ENCODE measurements around the gene C16orf92.
"Not testable (repeated sequence)": the region's sequence is repeated elsewhere in the genome, so short reads cannot be mapped to it uniquely, and the experiment has no call there.

Gene C16orf92

DNA sequence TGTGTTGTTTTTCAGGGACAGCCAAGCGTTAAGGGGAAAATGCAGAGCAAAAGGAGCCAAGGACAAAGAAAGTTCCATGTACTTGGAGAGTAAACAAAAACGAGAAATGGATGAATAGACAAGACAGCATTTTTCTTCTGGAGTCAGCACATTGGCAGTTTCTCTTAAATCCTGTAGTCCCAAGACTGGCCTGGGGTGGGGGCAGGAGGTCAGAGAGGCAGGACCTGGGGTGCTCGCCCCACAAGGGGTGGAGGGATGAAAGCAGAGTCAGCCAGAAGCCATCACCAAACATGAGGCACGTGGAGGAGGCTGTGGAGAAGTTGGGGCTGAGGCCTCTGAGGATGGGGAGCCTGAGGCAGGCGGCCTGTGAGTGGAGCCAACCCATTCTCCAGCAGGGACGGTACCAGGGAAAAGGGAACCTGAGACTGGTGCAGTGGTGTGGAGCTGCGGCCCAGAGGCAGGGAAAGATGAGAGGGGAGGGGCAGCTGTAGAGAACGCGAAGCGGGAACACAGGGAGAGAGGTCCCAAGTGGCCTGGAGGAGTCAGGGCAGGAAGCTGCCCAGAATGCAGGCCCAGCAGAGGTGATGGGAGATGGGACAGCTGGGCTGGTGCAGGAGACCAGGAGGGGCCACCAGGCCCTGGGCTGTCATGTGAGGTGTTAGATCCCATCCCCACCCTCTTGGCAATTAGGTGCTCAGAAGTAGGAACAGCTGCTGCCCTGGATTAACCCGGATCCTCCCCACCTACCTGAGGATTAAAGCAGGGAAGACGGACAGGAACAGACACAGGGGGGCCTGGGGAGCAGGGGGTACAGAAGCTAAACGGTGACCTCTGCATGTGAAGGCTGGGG, 4.8 kb downstream of the C16orf92 start:
- no peak for DNase-seq (ENCODE audit: low read depth in 2 of 2)

- no peak for DNase-seq (ENCODE audit: low read depth in 2 of 2)
Observed at GRCh38 chr16:30028438-30029076, 5.6 kb downstream of the C16orf92 start.

GRCh38 chr16:30030011-30030685, 7.2 kb downstream of the C16orf92 start:
- DNase-seq (ENCODE audit: low read depth in 2 of 2): no peak

- no peak for DNase-seq (ENCODE audit: low read depth in 2 of 2)
Observed at GRCh38 chr16:30030841-30031413, 7.9 kb downstream of the C16orf92 start, which contains the start of gene TLCD3B. TSS of gene TLCD3B (minus strand) at chr16:30031271. CDS start at chr16:30030527, 744 bp downstream.

DNA sequence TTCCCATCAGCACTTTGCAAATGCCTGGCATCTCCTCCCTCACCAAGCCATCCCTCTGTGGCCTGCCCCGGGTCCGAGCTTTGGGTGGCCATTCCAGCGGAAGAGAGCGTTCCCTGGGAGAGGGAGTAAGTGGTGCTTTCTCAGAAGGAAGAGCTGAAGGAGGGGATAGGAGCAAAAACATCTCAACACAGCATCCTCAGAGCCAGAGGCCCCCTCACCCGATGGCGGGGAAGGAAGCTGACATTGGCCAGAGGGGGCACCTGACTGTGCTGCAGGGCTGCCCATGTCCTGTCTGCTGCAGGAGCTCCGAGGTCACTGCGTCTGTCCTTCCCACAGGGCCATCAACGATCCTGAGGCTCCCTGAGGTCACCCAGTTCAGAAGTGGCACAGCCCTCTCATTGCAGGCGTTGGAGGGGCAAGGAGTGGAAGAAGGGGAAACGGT, 8.5 kb downstream of the C16orf92 start:
- DNase-seq (ENCODE audit: low read depth in 2 of 2): no peak

GRCh38 chr16:30032083-30032819, 9.3 kb downstream of the C16orf92 start:
- DNase-seq (ENCODE audit: low read depth in 2 of 2): peak; percentile 47

DNA sequence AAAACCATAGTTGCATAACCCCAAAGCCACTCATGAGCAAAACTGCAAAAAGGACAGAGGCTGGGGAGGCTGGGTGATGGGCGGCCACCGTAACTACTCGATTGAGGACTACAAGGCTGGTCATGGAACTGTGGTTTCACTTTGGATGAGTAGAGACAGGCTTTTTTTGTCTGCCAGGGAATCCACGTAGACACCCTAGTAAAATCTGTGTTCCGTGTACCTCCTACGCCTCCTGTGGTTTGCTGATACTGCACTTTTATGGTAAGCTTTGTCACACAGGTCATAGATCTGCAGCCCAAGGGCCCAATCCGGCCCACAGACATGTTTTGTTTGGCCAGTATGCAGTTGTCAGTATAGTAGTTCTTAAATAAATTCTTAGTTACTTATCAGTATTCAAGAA, 10.3 kb downstream of the C16orf92 start:
- DNase-seq (ENCODE audit: low read depth in 2 of 2): no peak

- no peak for DNase-seq (ENCODE audit: low read depth in 2 of 2)
Observed at GRCh38 chr16:30040221-30040620, 17.2 kb downstream of the C16orf92 start.

GRCh38 chr16:30040690-30041089, 17.7 kb downstream of the C16orf92 start:
- DNase-seq (ENCODE audit: low read depth in 2 of 2): not testable (repeated sequence)

DNA sequence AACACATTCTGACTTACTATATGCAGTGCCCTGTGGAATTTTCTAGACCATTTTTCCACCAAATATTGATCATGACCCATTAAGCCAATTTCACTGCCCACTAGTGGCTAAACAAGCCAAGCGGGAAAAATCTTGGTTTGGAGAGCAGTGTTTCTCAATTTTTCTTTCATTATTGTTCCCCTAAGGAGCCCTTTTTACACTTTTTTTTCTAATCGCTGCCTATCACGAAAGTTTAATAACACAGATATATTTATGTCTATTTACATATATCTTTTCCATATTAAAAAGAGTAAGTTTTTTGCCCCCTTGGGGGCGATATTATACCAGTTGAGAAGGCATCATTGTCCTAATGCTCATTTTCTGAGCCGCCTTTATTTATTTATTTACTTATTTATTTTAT, 18.8 kb downstream of the C16orf92 start:
- no peak for DNase-seq (ENCODE audit: low read depth in 2 of 2)

- no peak for DNase-seq (ENCODE audit: low read depth in 2 of 2)
Observed at GRCh38 chr16:30046178-30046577, 23.2 kb downstream of the C16orf92 start.

DNA sequence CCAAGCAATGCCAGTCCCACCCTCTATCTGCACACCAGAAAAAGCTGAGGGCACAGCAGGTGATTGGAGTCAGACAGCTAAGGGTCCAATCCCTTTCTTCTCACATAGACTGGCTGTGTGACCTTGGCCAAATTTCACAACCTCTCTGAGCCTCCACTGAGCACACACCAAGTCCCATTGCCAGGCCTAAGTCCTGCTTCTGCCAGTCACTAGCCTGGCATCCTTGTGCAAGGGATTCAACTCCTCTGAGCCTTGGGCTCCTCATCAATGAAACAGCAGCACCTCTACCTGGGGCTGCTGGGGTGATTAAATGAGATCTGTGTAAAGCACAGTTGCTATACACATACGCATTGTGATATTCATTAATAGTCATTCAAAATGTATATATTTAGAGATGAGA, 23.6 kb downstream of the C16orf92 start:
- no peak for DNase-seq (ENCODE audit: low read depth in 2 of 2)

- no peak for DNase-seq (ENCODE audit: low read depth in 2 of 2)
Observed at GRCh38 chr16:30049871-30050270, 26.9 kb downstream of the C16orf92 start.

GRCh38 chr16:30051518-30051917, 28.5 kb downstream of the C16orf92 start:
- no peak for DNase-seq (ENCODE audit: low read depth in 2 of 2)

- DNase-seq (ENCODE audit: low read depth in 2 of 2): peak; percentile 87 to 95
Observed at GRCh38 chr16:30052671-30053372, 29.8 kb downstream of the C16orf92 start.

DNA sequence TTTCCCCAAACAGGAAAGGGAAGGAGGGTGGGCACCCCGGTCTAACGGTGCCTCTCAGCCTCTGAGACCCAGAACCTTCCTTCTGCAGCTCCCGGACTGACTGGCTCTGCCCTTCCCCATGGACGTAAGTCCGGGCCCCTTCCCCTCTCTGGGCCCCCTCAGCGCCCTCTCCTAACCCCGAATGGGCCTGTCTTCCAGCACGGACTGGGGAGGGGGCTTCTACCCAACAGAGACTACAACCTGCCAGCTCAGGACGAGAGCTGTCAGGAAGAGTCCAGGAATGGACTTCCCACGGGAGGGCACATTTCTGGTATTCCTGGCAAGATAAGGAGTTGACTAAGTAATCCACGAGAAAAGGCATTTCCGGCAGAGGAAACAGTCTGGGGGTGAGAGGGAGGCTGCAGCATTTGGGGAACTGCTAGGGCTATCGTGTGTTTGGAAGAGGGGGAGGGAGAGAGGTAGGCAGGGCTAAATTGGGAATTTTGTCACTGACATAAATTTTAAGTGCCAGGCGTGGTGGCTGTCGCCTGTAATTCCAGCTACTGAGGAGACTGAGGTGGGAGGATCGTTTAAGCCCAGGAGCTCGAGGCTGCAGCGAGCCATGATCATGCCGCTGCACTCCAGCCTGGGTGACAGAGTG, 30.5 kb downstream of the C16orf92 start:
- no peak for DNase-seq (ENCODE audit: low read depth in 2 of 2)

DNA sequence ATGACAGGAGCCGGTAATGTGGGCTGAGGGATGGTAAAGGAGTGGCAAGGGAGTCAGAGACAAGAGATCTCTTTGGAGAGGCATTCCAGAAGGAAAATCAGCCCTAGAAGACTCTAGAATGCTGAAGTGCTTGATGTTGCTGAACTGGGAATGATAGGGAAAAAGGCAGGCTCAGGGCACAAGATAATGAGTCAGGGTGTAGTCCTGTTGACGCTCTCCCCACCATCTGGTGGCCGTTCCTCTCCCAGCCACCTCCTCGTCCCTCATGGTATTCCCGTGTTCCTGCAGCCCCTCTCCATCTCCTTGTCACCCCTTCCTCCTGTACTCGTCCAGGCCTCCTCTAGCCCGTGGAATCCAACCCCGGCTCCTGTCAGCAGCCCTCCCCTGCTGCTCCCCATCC, 31.5 kb downstream of the C16orf92 start:
- no peak for DNase-seq (ENCODE audit: low read depth in 2 of 2)

DNA sequence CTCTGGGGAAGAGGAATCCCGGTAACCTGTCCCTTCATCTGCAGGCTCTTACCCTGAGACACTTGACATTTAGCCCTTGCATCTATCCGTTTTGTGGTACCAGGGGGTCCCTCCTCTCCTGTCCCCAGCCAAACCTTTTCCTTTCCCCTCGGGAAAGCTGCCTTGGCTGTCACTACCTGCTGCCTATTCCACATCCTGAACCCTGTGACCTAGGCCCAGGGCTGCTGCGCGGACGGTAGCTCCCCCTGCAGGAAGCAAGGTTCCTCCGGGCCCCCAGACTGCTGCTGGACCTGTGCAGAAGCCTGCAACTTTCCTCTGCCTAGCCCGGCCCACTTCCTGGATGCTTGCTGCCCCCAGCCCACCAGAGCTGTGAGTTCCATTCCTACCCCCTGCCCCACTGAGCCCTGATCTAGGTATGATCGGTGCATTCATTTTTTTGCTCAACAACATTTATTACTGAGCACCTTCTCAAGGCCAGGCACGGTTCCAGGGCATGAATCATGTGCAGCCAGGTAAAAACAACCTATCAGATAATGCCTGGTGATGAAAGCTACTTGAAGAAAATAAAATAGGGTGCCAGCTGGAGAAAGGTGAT, 32.1 kb downstream of the C16orf92 start:
- DNase-seq (ENCODE audit: low read depth in 2 of 2): peak in 1 of 2 donors; percentile 55

- DNase-seq (ENCODE audit: low read depth in 2 of 2): no peak
Observed at GRCh38 chr16:30060346-30060745, 37.3 kb downstream of the C16orf92 start.
